GM21360 (cell line): ENCODE results near the gene MTA3.
A peak's percentile ranks its signal among the peaks of the same experiment; 100 is the strongest.
"Not testable (repeated sequence)": the region's sequence is repeated elsewhere in the genome, so short reads cannot be mapped to it uniquely, and the experiment has no call there.

Source experiments
- ATAC-seq: cut with Tn5 transposase; IDR thresholded peaks from one replicate; pipeline ENCODE4 v1.9.1; 2021; ENCODE audit warnings: mild to moderate bottlenecking, moderate library complexity; ENCODE audit not compliant: unreplicated experiment

MTA3 gene

DNA sequence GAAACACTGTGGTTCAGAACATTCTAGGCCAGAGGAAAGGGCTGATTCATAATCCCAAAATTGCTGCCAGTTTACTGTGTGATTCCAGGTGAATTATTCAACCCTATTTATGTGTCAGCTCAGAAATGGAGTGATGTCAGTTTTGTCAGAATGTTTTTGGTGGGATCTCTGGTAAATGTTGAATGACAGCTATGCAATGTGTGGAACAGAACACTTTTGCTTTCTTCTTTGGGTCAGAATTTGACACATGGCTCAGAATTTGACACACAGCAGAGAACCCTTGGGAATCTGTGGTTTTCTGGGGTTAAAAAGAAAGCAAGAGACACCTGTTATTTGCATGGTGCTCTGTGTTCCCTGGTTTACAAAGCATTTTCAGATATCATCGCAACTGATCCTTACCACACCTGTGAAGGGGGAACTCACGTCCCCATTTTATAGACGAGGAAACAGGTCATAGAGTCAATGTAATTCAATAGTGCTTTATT lies 1.6 kb upstream of the MTA3 start:
- ATAC-seq: peak; percentile 30

- no peak for ATAC-seq
Measured at GRCh38 chr2:42567364-42567763, 1.1 kb upstream of the MTA3 start.

DNA sequence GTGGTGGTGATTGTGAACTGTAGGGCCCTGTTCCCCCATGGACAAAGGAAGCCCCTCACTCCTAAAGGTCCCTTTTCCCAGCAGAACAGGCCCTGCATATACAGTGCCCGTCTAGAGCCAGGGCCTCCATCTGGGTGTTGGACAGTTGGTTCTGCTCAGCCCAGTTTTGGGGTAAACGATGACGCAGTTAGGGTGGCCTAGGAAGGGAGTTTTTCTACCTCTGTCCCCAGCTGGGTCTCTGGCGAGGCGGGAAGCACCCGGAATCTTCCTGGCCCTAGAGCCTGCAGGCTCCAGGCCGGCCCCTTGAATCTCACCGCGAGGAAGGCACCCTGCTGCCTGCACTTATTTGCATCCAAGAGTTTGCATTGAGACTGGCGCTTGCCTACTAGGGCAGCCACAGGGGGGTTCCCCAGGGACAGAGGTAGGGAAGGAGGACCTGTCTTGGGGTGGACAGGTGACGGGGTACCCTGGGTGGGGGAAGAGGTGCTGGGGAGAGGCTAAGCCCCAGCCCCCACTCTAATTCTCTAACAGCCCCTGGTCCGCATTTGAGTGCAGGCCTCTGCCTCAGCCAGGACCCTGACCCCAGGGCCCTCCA lies 529 bp upstream of the MTA3 start:
- peak; percentile 75 for ATAC-seq

- no peak for ATAC-seq
Measured at GRCh38 chr2:42569116-42569711, 782 bp downstream of the MTA3 start.

- ATAC-seq: no peak
Measured at GRCh38 chr2:42569883-42570282, 1.5 kb downstream of the MTA3 start.

- ATAC-seq: no peak
Measured at GRCh38 chr2:42572297-42573081, 4.1 kb downstream of the MTA3 start.

GRCh38 chr2:42573256-42573655 lies 4.8 kb downstream of the MTA3 start:
- ATAC-seq: no peak

DNA sequence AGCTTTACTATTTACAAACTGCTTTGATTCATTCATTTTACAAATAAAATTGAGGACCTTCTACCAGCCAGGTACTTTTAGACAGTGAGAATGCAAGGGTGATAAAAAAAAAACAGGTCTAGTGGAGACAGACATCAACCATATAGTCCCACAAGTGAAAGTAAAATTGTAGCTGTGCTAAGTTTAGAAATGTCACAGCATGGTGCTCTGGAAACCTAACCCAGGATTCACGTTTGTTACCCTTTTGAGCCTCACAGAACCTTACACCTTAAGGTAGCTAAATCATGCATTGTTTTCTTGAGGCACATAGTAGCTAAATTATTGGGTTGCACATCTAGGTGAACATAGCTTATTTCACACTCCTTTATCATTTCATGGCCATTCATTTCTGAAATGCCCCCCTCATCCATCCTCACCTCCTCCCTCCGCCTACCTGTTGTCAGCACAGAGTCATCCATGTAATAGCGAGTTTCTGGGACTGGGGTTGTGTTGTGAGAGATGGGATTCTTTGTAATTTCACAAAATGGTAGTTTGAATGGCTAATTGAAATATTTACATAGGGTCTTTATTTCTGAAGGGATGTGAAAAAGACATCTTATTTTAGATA lies 7.1 kb downstream of the MTA3 start:
- ATAC-seq: no peak

DNA sequence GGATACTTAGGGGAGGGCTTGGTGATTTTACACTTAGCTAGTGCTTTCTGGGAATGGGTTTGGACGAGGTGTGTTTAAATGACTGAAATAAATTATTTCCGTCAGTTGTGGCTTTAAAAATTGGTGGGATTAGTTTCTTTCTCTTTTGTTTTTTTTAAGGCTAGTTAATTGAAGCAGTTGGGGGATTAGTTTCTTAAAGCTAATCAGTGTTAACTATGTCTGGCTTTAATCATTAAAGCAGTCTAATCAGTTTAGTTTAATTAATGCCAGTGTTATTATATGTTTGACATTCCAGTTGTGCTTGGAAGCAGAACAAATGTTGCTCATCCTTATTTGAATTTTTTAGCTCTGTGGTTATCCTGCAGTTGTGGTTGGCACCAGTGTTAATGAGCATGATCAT lies 10.2 kb downstream of the MTA3 start:
- ATAC-seq: no peak

- no peak for ATAC-seq
Measured at GRCh38 chr2:42581257-42581656, 12.8 kb downstream of the MTA3 start.

- not testable (repeated sequence) for ATAC-seq
Measured at GRCh38 chr2:42584628-42585027, 16.2 kb downstream of the MTA3 start.

DNA sequence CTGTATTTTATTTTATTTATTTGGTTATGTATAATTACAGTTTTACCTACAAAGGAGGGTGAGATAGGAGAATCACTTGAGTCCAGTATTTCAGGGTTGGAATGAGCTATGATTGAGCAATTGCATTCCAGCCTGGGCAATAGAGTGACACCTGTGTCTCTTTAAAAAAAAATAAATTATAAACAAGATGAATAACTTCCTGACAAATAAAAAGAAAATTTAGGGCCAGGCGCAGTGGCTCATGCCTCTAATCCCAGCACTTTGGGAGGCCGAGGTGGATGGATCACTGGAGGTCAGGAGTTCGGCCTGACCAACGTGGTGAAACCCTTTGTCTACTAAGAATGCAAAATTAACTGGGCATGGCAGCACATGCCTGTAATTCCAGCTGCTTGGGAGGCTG lies 17.3 kb downstream of the MTA3 start:
- no peak for ATAC-seq

DNA sequence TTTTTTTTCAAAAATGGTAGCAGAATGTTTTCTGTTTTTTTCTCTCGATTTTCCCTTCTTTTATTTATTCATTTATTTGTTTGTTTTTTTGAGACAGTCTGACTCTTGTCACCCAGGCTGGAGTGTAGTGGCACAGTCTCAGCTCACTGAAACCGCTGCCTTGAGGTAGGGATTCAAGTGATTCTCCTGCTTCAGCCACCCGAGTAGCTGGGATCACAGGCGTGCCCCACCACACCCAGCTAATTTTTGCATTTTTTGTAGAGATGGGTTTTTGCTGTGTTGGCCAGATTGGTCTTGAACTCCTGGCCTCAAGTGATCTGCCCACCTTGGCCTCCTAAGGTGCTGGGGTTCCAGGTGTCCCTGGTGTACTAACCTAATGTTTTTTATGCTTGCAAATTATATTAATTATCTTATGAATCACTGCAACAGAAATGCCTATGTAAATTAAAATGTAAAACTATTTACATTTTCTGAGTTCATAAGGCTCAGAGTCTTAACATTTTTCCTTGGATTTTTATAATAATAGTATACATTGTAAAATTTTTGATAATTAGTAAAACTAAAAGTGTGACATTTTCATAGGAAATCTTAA lies 19.2 kb downstream of the MTA3 start:
- no peak for ATAC-seq

DNA sequence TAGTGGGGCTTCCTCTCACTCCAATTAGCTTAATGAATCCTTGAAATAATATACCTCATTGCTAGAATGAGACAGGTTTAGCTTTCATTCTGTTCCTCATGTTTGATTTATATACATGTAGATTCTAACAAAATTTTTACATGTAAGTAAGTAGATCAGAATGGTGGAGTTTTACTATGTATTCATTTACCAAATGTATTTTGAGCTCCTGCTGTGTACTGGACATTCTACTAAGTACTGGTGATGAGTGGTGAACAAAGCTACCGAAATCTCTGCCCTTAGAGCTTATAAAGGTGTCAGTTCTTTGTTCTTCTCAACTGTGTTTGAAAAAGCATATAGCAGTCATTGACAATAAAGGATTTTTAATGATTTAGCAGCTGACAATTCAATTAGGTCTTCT lies 19.7 kb downstream of the MTA3 start:
- no peak for ATAC-seq

- ATAC-seq: no peak
Measured at GRCh38 chr2:42590176-42590575, 21.7 kb downstream of the MTA3 start.

GRCh38 chr2:42593282-42593681 lies 24.9 kb downstream of the MTA3 start:
- ATAC-seq: no peak

GRCh38 chr2:42598656-42599055 lies 30.2 kb downstream of the MTA3 start:
- no peak for ATAC-seq

DNA sequence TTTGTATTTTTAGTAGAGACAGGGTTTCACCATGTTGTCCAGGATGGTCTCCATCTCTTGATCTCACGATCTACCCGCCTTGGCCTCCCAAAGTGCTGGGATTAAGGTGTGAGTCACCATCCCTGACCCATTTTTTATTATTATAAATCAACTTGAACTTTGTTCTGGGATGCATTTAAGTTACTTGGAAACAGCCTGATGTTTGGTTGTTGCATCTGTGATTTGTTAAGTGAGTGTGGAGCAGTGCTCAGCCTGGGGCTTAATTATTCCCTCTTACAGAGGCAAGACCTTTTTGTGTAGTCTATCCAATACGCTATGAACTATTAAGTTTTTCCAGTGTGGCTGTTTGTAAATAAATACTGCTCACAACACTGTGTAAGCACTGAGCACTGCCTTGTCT lies 32.6 kb downstream of the MTA3 start:
- ATAC-seq: no peak

- no peak for ATAC-seq
Measured at GRCh38 chr2:42602218-42602875, 33.9 kb downstream of the MTA3 start.

DNA sequence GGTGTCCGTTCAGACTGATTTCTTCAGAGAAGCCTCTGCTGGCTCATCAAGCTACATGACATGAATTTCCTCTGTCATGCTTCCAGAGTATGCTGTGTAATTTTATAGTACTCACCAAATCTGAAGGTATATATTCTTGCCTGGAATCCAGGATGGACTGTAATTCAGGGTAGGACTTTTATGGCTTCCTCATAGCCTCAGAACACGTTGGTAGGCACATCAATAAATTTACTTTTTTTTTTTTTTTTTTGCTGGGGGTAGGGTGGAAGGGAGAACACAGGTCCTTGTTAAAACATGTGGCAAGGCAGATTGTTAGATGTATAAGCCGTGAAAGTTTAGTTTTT lies 34.4 kb downstream of the MTA3 start:
- no peak for ATAC-seq

DNA sequence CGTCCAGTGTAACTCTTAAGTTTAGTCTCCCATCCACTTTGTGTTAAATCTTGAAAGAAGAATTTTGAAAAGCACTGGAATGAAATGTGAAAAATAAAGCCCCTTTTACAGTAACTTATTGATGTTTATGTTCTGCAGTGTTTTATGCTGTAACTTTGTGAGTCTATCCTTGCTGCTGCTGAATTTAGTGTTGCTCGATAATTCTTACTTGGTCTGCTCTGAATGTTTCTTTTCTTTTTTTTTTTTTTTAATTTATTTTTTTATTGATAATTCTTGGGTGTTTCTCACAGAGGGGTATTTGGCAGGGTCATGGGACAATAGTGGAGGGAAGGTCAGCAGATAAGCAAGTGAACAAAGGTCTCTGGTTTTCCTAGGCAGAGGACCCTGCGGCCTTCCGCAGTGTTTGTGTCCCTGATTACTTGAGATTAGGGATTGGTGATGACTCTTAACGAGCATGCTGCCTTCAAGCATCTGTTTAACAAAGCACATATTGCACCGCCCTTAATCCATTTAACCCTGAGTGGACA lies 36.0 kb downstream of the MTA3 start:
- not testable (repeated sequence) for ATAC-seq
